HG03354 (cell line): ENCODE data around the gene TCOF1.

Source experiments
- ATAC-seq: cut with Tn5 transposase; IDR thresholded peaks from one replicate; pipeline ENCODE4 v1.9.1; 2021; ENCODE audit warnings: mild to moderate bottlenecking; ENCODE audit not compliant: unreplicated experiment, poor library complexity, severe bottlenecking

The TCOF1 gene

GRCh38 chr5:150346592-150346991 lies 10.9 kb upstream of the TCOF1 start:
- no peak for ATAC-seq

DNA sequence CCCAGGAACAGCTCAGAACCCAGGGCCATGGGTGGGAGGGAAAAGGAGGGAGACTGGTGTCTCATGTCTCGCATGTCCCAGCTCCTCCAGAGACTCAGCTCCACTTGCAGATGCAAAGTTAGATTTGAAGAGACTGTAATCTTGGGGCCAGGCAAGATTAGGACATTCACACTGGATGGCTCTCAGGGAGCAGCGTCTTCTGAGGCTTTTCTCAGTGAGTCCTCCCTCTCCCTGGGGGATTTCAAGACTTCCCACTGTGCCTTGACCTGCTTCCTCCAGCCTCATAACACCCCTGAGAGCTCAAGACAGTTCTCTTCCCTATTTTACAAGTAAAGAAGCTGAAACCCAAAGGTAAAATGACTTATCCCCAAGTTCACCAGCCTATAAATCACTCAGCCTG lies 10.5 kb upstream of the TCOF1 start:
- no peak for ATAC-seq

- ATAC-seq = no peak
Observed at GRCh38 chr5:150347451-150347850, 10.0 kb upstream of the TCOF1 start.

- no peak for ATAC-seq
Observed at GRCh38 chr5:150349681-150350275, 7.7 kb upstream of the TCOF1 start.

- peak; percentile 87 for ATAC-seq
Observed at GRCh38 chr5:150350524-150351344, 6.8 kb upstream of the TCOF1 start.

GRCh38 chr5:150352244-150353031 lies 5.1 kb upstream of the TCOF1 start:
- no peak for ATAC-seq

DNA sequence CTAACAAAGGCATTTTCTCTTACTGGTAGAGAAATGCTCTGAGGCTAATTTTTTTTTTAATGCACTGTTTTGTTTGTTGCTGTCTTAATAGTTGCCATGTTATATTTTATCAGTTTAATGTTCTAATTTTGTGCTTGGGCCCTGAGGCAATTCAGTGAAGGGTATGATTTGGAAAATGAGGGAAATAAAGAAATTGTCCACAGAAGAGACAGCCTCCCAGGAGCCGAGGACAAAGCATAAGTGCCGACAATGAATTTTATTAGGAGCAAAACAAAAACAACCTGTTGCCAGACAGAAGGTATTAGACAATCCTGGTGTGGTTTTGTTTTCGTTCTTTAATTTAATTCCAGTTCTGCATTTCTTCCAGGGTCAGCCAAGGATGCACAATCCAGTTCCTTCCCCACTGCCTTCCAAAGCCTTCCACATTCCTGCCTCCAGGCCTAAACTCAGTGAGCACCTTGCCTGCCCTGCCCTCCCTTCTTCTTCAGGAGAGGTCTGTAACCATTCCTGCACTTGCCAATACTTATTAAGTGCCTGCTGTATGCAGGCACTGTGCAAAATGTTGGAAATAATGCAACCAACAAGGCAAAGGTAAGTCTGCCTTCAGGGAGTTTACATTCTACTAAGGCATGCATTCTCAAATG lies 4.3 kb upstream of the TCOF1 start:
- ATAC-seq = no peak

GRCh38 chr5:150355791-150356190 lies 1.7 kb upstream of the TCOF1 start:
- ATAC-seq = no peak

- no peak for ATAC-seq
Observed at GRCh38 chr5:150356575-150357294, 762 bp upstream of the TCOF1 start.

DNA sequence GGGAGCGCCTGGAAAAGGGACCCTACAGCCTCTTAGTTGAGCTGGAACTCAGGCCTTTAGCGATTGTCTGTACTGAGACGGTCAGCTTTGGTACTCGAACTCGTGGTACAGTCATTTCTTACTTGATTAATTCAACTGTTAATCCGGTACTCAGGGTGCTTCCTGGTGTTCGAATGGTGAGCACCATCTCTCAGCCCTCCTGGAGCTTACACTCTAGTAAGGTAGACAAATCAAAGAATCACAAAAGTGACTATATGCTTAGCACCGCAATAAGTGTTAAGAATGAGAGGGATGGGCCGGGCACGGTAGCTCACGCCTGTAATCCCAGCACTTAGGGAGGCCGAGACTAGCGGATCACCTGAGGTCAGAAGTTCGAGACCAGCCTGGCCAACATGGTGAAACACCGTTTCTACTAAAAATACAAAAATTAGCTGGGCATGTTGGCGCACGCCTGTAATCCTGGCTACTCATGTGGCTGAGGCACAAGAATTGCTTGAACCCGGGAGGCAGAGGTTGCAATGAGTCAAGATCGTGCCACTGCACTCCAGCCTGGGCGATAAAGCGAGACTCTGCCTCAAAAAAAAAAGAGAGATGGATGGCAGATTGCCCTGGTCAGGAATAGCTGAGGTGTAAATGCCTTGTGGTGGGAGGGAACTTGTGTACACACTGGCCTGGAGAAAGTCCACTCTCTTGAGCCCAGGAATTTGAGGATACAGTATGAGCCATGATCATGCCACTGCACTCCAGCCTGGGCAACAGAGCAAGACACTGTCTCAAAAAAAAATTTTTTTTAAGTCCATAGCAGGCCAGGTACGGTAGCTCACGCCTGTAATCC lies 981 bp downstream of the TCOF1 start:
- ATAC-seq = no peak

- peak; percentile 27 for ATAC-seq
Observed at GRCh38 chr5:150361301-150361700, 3.8 kb downstream of the TCOF1 start.

GRCh38 chr5:150363185-150363584 lies 5.7 kb downstream of the TCOF1 start:
- ATAC-seq = no peak

GRCh38 chr5:150364004-150364403 lies 6.5 kb downstream of the TCOF1 start:
- ATAC-seq = no peak

DNA sequence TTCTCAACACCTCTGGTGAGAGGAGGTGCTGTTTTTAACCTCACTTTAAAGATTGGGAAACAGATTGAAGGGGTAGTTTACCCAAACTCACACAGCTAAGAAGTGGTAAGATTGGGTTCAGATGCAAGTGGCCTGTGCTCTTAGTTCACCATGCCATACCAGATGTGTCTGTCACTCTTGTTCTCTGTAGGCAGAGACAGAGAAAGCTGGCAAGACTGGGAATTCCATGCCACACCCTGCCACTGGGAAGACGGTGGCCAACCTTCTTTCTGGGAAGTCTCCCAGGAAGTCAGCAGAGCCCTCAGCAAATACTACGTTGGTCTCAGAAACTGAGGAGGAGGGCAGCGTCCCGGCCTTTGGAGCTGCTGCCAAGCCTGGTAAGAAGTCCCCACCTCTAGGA lies 11.0 kb downstream of the TCOF1 start:
- ATAC-seq = no peak

DNA sequence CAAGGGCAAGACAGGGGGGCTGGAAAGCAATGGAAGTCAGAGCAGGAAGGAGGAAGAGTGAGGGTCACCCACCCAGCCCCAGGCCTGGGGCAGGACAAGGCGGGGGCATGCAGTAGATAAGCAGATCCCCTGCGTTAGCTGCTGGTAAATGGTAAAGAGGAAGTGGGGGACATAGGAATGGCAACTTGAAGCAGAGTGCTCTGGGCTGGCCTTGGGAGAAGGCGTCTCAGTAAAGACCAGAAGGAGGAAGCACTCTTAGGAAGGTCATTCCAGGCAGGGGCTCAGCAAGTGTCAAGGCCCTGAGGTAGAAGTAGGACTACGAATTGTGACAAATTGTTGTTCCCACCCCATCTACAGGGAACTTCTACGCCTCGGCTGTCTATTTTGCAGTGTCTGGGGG lies 15.1 kb downstream of the TCOF1 start:
- no peak for ATAC-seq

DNA sequence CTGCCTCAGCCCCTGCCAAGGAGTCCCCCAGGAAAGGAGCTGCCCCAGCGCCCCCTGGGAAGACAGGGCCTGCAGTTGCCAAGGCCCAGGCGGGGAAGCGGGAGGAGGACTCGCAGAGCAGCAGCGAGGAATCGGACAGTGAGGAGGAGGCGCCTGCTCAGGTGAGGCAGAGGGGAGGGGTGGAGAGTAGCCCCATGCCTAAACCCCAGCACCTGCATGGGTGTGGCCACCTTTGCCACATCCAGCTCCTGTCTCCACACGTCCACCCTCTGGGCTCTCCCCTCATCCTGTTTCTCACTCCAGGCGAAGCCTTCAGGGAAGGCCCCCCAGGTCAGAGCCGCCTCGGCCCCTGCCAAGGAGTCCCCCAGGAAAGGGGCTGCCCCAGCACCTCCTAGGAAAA lies 17.2 kb downstream of the TCOF1 start:
- no peak for ATAC-seq

DNA sequence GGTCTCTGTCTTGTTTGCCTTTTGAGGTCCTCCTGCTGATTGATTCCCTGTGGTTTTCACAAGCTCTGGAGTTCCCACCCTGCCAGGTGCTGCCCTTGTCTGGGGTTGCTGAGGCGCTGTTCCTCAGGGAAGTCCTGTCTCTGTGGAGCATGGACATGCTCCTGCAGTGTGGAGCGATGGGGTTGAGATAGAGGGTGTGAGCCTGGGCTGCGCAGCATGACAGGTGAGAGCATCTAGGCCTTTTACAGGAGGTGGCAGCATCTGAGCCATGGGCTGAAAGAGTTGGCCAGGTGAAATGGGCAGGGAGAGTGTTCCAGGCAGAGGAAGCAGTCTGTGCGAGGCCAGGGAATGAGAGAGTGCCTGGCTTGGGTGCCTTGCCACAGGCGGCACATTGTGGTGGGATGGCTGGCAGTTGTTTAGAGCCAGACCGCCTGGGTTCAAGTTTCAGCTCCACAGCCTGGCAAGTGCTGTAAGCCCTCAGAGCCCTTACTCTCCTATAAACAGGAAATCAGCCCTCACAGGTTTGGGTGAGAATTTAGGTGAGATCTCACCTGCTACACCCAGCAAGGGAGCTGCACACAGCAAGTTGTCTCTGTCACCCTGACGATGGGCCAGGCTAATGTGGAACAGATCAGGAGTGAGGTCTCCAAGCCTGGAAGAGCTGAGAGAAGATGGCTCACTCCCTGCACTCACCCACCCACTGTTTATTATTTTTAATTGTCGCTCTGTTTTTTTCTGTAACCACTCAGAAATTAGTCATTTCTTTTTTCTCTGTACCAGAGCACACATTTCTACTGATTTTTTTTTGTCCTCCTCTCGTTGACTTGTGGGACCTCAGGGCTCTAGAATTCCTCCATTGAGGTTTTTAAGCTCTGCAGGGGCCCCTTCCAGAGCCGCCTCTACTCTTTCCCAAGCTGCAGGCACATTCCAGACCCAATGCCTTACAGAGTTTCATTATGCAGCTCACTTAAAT lies 19.6 kb downstream of the TCOF1 start:
- ATAC-seq = no peak
